ENCODE measurements around the gene SLC22A5.

DNA sequence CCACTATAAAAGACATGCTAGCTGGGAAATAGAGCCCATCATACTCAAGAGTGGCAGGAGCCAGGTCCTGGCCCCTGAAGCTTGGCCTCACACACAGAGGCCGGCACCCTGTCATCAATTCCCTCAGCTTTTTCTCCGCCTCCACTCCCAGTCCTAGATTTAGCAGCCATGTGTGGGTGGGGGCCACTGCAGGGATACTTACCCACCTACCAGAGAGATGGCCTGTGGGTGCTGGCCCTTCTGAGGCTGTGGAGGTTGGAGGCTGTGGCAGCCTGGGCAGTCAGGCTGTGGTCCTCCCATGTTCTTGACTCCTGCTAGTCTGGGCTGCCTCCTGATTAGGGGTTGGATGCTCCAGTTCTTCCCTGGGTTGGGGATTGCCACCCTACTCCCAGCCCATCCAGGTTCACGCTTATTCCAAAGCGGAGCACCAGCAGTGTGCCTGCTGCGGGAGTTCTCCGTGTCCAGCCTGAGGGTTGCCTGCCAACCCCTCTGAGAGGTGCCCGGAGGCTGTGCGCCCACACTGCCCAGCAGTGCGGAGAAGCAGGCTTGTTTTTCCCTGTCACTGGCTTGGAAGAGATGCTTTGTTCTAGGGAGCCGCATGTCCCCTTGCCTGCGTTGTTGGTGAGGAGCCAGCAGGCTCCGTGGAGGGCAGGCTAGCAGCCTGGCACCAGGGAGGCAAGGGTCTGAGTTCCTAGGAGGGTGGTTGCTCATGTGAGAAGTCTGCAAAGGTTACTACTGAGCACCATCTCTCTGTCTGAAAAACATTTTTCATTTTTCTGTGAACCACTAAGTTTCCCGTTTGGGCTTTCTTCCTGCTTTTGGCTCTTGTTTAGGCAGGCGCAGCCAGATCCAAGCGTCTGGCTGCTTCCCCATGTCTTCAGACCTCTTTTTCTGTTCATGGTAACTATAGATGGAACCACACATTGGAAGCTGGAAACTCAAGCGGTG lies 7.5 kb downstream of the SLC22A5 start:
- TF ChIP-seq, protein P1, sequence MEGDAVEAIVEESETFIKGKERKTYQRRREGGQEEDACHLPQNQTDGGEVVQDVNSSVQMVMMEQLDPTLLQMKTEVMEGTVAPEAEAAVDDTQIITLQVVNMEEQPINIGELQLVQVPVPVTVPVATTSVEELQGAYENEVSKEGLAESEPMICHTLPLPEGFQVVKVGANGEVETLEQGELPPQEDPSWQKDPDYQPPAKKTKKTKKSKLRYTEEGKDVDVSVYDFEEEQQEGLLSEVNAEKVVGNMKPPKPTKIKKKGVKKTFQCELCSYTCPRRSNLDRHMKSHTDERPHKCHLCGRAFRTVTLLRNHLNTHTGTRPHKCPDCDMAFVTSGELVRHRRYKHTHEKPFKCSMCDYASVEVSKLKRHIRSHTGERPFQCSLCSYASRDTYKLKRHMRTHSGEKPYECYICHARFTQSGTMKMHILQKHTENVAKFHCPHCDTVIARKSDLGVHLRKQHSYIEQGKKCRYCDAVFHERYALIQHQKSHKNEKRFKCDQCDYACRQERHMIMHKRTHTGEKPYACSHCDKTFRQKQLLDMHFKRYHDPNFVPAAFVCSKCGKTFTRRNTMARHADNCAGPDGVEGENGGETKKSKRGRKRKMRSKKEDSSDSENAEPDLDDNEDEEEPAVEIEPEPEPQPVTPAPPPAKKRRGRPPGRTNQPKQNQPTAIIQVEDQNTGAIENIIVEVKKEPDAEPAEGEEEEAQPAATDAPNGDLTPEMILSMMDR (IDR thresholded peaks at IDR 0.05) = no peak
- TF ChIP-seq POLR2A (IDR thresholded peaks at IDR 0.05) = no peak

Data from upper lobe of left lung (tissue), 4 donors.